ENCODE results near the gene CWC22. TPM values are rescaled to one million over a fixed set of nuclear protein-coding genes. Genes with fewer than 3 reads are reported as not detected.
"Not testable (repeated sequence)": the region's sequence is repeated elsewhere in the genome, so short reads cannot be mapped to it uniquely, and the experiment has no call there.

Gene CWC22
- total RNA-seq (2022) (34.0 and 38.8 TPM in 2 replicates), Bru-seq, nascent RNA (percentile 93 among the genes with signal in this experiment), BruChase-seq, experiment 1, labeled RNA remaining after a 6-hour chase (percentile 77 among the genes with signal in this experiment), BruChase-seq, experiment 2, labeled RNA remaining after a 2-hour chase (percentile 87 among the genes with signal in this experiment)
- long read RNA-seq, transcript CWC22-201 (20 exons, 2,392 nt), result major isoform, 66 of 93 reads
- long read RNA-seq, partial matches to known transcripts, result 17 of 93 reads
- long read RNA-seq, other reads (novel, unspliced or antisense), result 10 of 93 reads

DNA sequence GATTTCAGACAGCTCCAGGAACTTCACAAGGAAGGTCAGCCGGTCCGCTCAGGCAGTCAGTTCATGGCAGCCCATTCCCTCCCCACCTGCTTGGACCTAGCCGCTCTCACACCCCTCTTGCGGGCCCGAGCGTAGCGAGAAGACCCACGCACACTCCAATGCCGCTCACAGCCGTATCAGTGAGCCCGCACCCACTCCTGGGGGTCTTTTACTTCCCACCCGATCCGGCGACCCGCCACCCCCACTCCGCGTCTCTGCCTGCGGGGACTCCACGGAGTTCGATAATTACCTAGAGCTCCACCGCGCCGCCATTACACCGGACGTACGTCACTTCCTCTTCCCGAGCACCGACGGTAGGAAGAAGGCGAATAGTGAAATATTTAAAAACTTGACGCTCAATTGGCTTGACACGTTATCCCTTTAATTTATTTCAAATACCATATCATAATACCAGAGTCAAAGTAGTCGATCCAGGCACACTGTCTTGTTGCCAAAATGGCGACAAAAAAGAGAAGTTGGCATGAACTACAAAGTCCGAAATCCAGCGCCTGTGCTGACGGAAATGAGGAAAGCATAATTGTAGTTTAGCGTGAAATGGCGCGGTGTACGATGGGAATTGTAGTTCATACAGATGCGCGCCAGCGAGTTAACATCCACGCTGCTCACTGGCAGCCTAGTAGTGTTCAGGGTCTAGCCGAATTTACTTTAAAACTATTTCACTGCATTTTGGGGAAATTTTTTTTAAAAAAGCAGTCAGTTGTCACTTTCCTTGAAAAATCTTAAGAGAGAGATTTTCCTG, at the start of gene CWC22:
Gene CWC22 (minus strand): TSS at position 517 of the 799 bp plus-strand sequence. CDS start 13,956 bp downstream, outside the sequence.
- H3K4me3 Mint-ChIP-seq (ENCODE audit: unreplicated experiment), result peak within 1 kb of the TSS; percentile 93
- peak within 1 kb of the TSS; percentile 100 for H3K27ac Mint-ChIP-seq (ENCODE audit: low read depth, unreplicated experiment)
- ChIA-PET POLR2A (interaction anchor here (0.6 to 1.8 kb wide), 9 partner anchors 9 to 666 kb away, joined by 3 to 12 read pairs (median 4); no protein-coding TSS in a partner anchor), CTCF (interaction anchor here (0.6 to 1.8 kb wide), 3 partner anchors 9 to 1211 kb away, joined by 3 to 11 read pairs (median 5); no protein-coding TSS in a partner anchor)
- TSS peak; percentile 30 for BruUV-seq (replicated peaks)
- peaks cover 11% of the 10 kb centered on the region for H3K36me3 Mint-ChIP-seq (ENCODE audit: insufficient read depth, unreplicated experiment)
- no peaks in the 10 kb centered on the region for H3K27me3 Mint-ChIP-seq (ENCODE audit: insufficient read depth, unreplicated experiment)
- DNase-seq (ENCODE audit: unreplicated experiment), result peak; percentile 92
- TF ChIP-seq, protein P1, sequence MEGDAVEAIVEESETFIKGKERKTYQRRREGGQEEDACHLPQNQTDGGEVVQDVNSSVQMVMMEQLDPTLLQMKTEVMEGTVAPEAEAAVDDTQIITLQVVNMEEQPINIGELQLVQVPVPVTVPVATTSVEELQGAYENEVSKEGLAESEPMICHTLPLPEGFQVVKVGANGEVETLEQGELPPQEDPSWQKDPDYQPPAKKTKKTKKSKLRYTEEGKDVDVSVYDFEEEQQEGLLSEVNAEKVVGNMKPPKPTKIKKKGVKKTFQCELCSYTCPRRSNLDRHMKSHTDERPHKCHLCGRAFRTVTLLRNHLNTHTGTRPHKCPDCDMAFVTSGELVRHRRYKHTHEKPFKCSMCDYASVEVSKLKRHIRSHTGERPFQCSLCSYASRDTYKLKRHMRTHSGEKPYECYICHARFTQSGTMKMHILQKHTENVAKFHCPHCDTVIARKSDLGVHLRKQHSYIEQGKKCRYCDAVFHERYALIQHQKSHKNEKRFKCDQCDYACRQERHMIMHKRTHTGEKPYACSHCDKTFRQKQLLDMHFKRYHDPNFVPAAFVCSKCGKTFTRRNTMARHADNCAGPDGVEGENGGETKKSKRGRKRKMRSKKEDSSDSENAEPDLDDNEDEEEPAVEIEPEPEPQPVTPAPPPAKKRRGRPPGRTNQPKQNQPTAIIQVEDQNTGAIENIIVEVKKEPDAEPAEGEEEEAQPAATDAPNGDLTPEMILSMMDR (IDR thresholded peaks at IDR 0.05; ENCODE audit: unreplicated experiment), result no peak
- H3K4me1 Mint-ChIP-seq (ENCODE audit: insufficient read depth, unreplicated experiment), result peaks cover 28% of the 10 kb centered on the region
- intact Hi-C loops (cut with micrococcal nuclease), result loop anchor here (5.0 kb wide), 1 partner anchor 35 kb away; no protein-coding TSS in a partner anchor
- H3K9me3 Mint-ChIP-seq (ENCODE audit: unreplicated experiment), result no peaks in the 10 kb centered on the region

DNA sequence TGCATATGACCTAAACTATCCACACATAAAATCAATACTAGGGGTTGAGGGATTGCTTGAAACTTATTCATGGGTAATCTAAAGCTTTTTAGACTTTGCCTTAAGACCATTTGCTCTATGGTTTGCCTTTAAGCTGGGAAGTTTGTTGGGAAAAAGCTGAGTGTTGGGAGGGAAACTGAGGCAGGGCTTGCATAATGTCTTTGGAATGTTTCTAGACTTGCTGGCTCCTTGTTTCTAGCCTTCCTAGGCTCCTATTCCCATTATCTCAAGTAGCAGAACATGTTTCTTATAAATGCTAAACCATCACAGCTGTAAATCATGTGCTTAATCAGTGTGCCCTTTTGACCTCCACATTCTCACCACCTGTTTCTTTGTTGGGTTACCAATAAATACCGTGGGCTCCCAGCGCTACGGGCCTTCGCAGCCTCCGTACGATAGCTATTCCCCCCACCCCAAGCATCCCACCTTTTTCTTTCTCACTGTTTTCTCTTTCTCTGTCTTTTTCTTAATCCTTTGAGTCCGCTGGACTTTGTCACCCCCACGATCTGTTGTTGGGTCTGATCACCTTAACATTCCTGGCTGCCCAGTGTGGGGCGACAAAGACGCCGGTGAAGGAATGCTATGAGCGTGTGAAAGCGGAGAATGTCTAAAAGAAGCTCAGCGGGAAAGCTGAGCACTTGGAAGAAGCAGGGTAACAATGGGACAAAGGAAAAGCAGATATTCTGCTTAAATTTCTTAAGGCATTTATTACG, 49.4 kb upstream of the CWC22 start:
- TF ChIP-seq, protein P1 (IDR thresholded peaks at IDR 0.05; ENCODE audit: unreplicated experiment), result no peak
- no peak for DNase-seq (ENCODE audit: unreplicated experiment)
- CTCF ChIA-PET, result interaction anchor here (0.7 to 0.9 kb wide), 3 partner anchors 9 to 440 kb away, joined by 3 to 4 read pairs (median 3); no protein-coding TSS in a partner anchor
- intact Hi-C loops (cut with micrococcal nuclease), result no loop called here
- H3K27ac Mint-ChIP-seq (ENCODE audit: low read depth, unreplicated experiment), result no peak overlapping the region
- POLR2A ChIA-PET, result interaction anchor here (1.0 kb wide), 1 partner anchor 10 kb away, joined by 3 read pairs; no protein-coding TSS in a partner anchor
- no peaks in the 10 kb centered on the region for H3K9me3 Mint-ChIP-seq (ENCODE audit: unreplicated experiment)
- no peaks in the 10 kb centered on the region for H3K4me1 Mint-ChIP-seq (ENCODE audit: insufficient read depth, unreplicated experiment)
- no peaks in the 10 kb centered on the region for H3K27me3 Mint-ChIP-seq (ENCODE audit: insufficient read depth, unreplicated experiment)
- no peak overlapping the region for H3K4me3 Mint-ChIP-seq (ENCODE audit: unreplicated experiment)
- H3K36me3 Mint-ChIP-seq (ENCODE audit: insufficient read depth, unreplicated experiment), result no peaks in the 10 kb centered on the region
- no TSS peak for BruUV-seq (replicated peaks)

DNA sequence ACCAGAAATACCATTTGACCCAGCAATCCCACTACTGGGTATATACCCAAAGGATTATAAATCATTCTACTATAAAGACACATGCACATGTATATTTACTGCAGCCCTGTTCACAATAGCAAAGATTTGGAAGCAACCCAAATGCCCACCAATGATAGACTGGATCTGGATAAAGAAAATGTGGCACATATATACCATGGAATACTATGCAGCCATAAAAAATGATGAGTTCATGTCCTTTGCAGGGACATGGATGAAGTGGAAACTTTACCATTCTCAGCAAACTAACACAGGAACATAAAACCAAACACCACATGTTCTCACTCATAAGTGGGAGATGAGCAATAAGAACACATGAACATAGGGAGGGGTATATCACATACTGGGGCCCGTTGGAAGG, 47.5 kb upstream of the CWC22 start:
- CTCF ChIA-PET; H3K4me3 Mint-ChIP-seq (ENCODE audit: unreplicated experiment); intact Hi-C loops (cut with micrococcal nuclease); H3K27ac Mint-ChIP-seq (ENCODE audit: low read depth, unreplicated experiment); H3K9me3 Mint-ChIP-seq (ENCODE audit: unreplicated experiment); BruUV-seq (replicated peaks); H3K27me3 Mint-ChIP-seq (ENCODE audit: insufficient read depth, unreplicated experiment); H3K36me3 Mint-ChIP-seq (ENCODE audit: insufficient read depth, unreplicated experiment); H3K4me1 Mint-ChIP-seq (ENCODE audit: insufficient read depth, unreplicated experiment); DNase-seq (ENCODE audit: unreplicated experiment); POLR2A ChIA-PET: not testable (repeated sequence)

DNA sequence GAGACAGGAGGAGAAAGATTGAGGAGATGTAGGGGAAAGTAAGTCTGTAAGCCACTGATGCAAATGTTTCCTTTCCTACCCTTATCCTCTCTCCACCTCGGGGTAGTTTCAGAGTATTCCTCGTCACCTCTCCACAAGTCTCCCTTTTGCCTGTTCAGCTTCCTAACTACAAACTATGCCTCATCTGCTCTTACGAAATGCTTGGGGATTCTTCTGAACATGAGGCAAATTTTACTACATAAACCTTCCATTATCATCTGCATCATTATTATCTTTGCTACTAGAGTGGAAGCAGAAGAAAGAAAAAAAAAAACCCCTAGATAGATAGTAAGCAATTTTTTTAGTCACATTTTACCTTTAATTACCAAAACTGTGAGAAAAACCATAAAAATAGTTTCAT, 43.1 kb upstream of the CWC22 start:
- H3K27me3 Mint-ChIP-seq (ENCODE audit: insufficient read depth, unreplicated experiment), result no peaks in the 10 kb centered on the region
- H3K4me3 Mint-ChIP-seq (ENCODE audit: unreplicated experiment), result no peak overlapping the region
- BruUV-seq (replicated peaks), result no TSS peak
- POLR2A ChIA-PET, result no interaction called here
- no peaks in the 10 kb centered on the region for H3K9me3 Mint-ChIP-seq (ENCODE audit: unreplicated experiment)
- TF ChIP-seq, protein P1 (IDR thresholded peaks at IDR 0.05; ENCODE audit: unreplicated experiment), result no peak
- intact Hi-C loops (cut with micrococcal nuclease), result no loop called here
- peaks cover 8% of the 10 kb centered on the region for H3K4me1 Mint-ChIP-seq (ENCODE audit: insufficient read depth, unreplicated experiment)
- peak; percentile 23 for DNase-seq (ENCODE audit: unreplicated experiment)
- no peak overlapping the region for H3K27ac Mint-ChIP-seq (ENCODE audit: low read depth, unreplicated experiment)
- H3K36me3 Mint-ChIP-seq (ENCODE audit: insufficient read depth, unreplicated experiment), result no peaks in the 10 kb centered on the region
- CTCF ChIA-PET, result interaction anchor here (1.5 kb wide), 1 partner anchor 27 kb away, joined by 5 read pairs; no protein-coding TSS in a partner anchor

All from MCF 10A (cell line).